HepG2 (cell line): Measurements from ENCODE around the gene RBM28. TPM values are rescaled to one million over a fixed set of nuclear protein-coding genes. Genes with fewer than 3 reads are reported as not detected.

ENCODE experiments used
- ATAC-seq: fragments of 200-7000 bp; cut with Tn5 transposase; 3 replicates; pipeline ENCODE4 v1.9.1; 2020; ENCODE audit warnings: mild to moderate bottlenecking, moderate library complexity
- BruUV-seq: library from RNA; stranded (reverse); fragments of 400-500 nt; replicated peaks from 2 replicates; lab custom pipeline; 2021; lab: Mats Ljungman, UMichigan
- CTCF ChIA-PET: fragments of 300-600 bp; formaldehyde crosslinking; extraction: SDS; loops from one replicate; lab custom pipeline; 2021; ENCODE audit warnings: low total read pairs, inconsistent platforms, low intra/inter-chr PET ratio; lab: Yijun Ruan, JAX
- POLR2A ChIA-PET: fragments of 350-600 bp; sonication (Branson Sonifier 250); formaldehyde crosslinking; loops from one replicate; lab custom pipeline; 2020; ENCODE audit warnings: antibody characterized with exemption, inconsistent platforms; lab: Yijun Ruan, JAX
- DNase-seq: peaks from one replicate; pipeline ENCODE4 v3.0.0-alpha.2; 2015; ENCODE audit warnings: low spot score
- FAIRE-seq: peaks from 3 replicates; lab custom pipeline; 2011; peaks lifted over from hg19 to GRCh38; lab: Jason Lieb, UNC
- H2AFZ ChIP-seq: one replicate; pipeline ENCODE4 v1.6.1; 2011; ENCODE audit warnings: low read length, inconsistent platforms
- H3K27ac ChIP-seq: fragments of 300-600 bp; 3 replicates; pipeline ENCODE4 v1.8.0; 2011; ENCODE audit warnings: mixed run types, mild to moderate bottlenecking, mixed read lengths, low read length, inconsistent platforms; ENCODE audit not compliant: insufficient read depth; ENCODE audit errors: extremely low read length
- H3K27me3 ChIP-seq, 2 experiments: fragments of 200-600 bp in 1 of 2; 2 replicates in 1 of 2; 3 replicates in 1 of 2; pipeline versions ENCODE4 v1.6.0 to v1.8.0; 2011; ENCODE audit warnings: low read length in 2 of 2, mild to moderate bottlenecking in 2 of 2, moderate library complexity in 2 of 2, inconsistent platforms in 1 of 2; ENCODE audit not compliant: insufficient read depth in 2 of 2, control insufficient read depth in 1 of 2
- H3K36me3 ChIP-seq, 2 experiments: fragments of 200-600 bp in 1 of 2; replicated peaks in 1 of 2; 2 replicates in 1 of 2; 3 replicates in 1 of 2; pipeline versions ENCODE4 v1.5.1 to v1.8.0; 2011; ENCODE audit warnings: low read length in 2 of 2, inconsistent platforms in 1 of 2; ENCODE audit not compliant: insufficient read depth in 2 of 2, control insufficient read depth in 1 of 2
- H3K4me1 ChIP-seq: 2 replicates; pipeline ENCODE4 v1.5.1; 2012; ENCODE audit warnings: low read length, inconsistent platforms; ENCODE audit not compliant: insufficient read depth
- H3K4me2 ChIP-seq: 2 replicates; pipeline ENCODE4 v1.6.0; 2011; ENCODE audit warnings: low read depth, low read length, inconsistent platforms
- H3K4me3 ChIP-seq, 3 experiments: fragments of 200-600 bp in 1 of 3; sonication (generic), shearing (Covaris generic) in 1 of 3; replicated peaks in 1 of 3; 2 replicates each; pipeline ENCODE4 v1.5.1; 2011 to 2016; ENCODE audit warnings: low read length in 3 of 3, inconsistent platforms in 2 of 3, low read depth in 2 of 3, mild to moderate bottlenecking in 2 of 3, control low read depth in 1 of 3, mixed read lengths in 1 of 3; ENCODE audit not compliant: insufficient read depth in 1 of 3
- H3K79me2 ChIP-seq: one replicate; pipeline ENCODE4 v1.6.1; 2011; ENCODE audit warnings: low read length, inconsistent platforms; ENCODE audit not compliant: insufficient read depth
- H3K9ac ChIP-seq: 2 replicates; pipeline ENCODE4 v1.6.0; 2011; ENCODE audit warnings: mild to moderate bottlenecking, low read depth, low read length, inconsistent platforms; ENCODE audit not compliant: insufficient read depth
- H3K9me3 ChIP-seq: 2 replicates; pipeline ENCODE4 v1.5.1; 2012; ENCODE audit warnings: mild to moderate bottlenecking, low read length
- H4K20me1 ChIP-seq: 2 replicates; pipeline ENCODE4 v1.6.0; 2011; ENCODE audit warnings: inconsistent platforms, mild to moderate bottlenecking, low read length, moderate library complexity; ENCODE audit not compliant: insufficient read depth
- HIC2 ChIP-seq: sonication (generic); formaldehyde crosslinking; IDR thresholded peaks from 2 replicates; pipeline ENCODE4 v1.9.0; 2022; ENCODE audit warnings: low read depth, missing genetic modification reagents
- MTF1 ChIP-seq: sonication (generic); formaldehyde crosslinking; IDR thresholded peaks from 2 replicates; pipeline ENCODE4 v1.5.0; 2020; ENCODE audit warnings: missing genetic modification reagents
- PAXIP1 ChIP-seq: sonication (generic); formaldehyde crosslinking; conservative IDR thresholded peaks from 2 replicates; pipeline ENCODE4 v1.4.0; 2020; ENCODE audit warnings: mild to moderate bottlenecking, missing genetic modification reagents, moderate library complexity
- SALL1 ChIP-seq: sonication (generic); formaldehyde crosslinking; IDR thresholded peaks from 2 replicates; pipeline ENCODE4 v1.8.0; 2022; ENCODE audit warnings: mild to moderate bottlenecking, missing genetic modification reagents
- SP4 ChIP-seq: sonication (generic); formaldehyde crosslinking; IDR thresholded peaks from 2 replicates; pipeline ENCODE4 v1.8.1; 2023; ENCODE audit warnings: mild to moderate bottlenecking, missing genetic modification reagents
- THAP8 ChIP-seq: sonication (generic); formaldehyde crosslinking; IDR thresholded peaks from 2 replicates; pipeline ENCODE4 v1.5.1; 2020; ENCODE audit warnings: missing genetic modification reagents, mild to moderate bottlenecking, borderline replicate concordance
- ZNF12 ChIP-seq: sonication (generic); formaldehyde crosslinking; IDR thresholded peaks from 2 replicates; pipeline ENCODE4 v1.5.0; 2020; ENCODE audit warnings: missing genetic modification reagents
- ZNF317 ChIP-seq: sonication (generic); formaldehyde crosslinking; IDR thresholded peaks from 2 replicates; pipeline ENCODE4 v1.5.0; 2020; ENCODE audit warnings: mild to moderate bottlenecking, missing genetic modification reagents
- ZNF607 ChIP-seq: sonication (generic); formaldehyde crosslinking; IDR thresholded peaks from 2 replicates; pipeline ENCODE4 v1.5.1; 2020; ENCODE audit warnings: missing genetic modification reagents, mild to moderate bottlenecking, borderline replicate concordance
- WGBS: methylation state at CpG from one replicate; pipeline ENCODE4 v1.1.6; 2017; ENCODE audit warnings: low lambda C conversion rate; 5-methylcytosine and 5-hydroxymethylcytosine counted together
- in situ Hi-C: cut with HindIII; loops from 2 replicates; pipeline ENCODE4 v1.10.0; 2017; ENCODE audit warnings: low pct_unique_long_range_greater_than_20kb; ENCODE audit not compliant: extremely low pct_ligation_motif_present
- intact Hi-C: fragments of 100-400 bp; cut with micrococcal nuclease; formaldehyde crosslinking; loops from one replicate; pipeline ENCODE4 v1.10.0; 2022; ENCODE audit not compliant: unreplicated experiment
- polyA plus RNA-seq, 8 experiments: library from polyadenylated mRNA; depleted of rRNA in 3 of 8; stranded (reverse) in 7 of 8; unstranded in 1 of 8; fragments of >200 nt; fragmentation: Illumina TruSeq in 4 of 8; extraction: Trizol in 4 of 8; gene quantifications; 2 replicates each; pipeline versions ENCODE4 v1.2.1 to v1.2.3, GENCODE V29; 2011 to 2016; ENCODE audit warnings: low read depth in 4 of 8, missing spikeins in 1 of 8, mixed read lengths in 1 of 8; ENCODE audit not compliant: insufficient read depth in 1 of 8
- total RNA-seq, 5 experiments: library from RNA; depleted of rRNA; stranded (reverse); fragments of >200 nt; fragmentation: Illumina TruSeq; extraction: Trizol; gene quantifications; 2 replicates each; pipeline ENCODE4 v1.2.3, GENCODE V29; 2016; ENCODE audit warnings: low read depth in 1 of 5

RBM28 gene
- total and polyA plus RNA-seq, 2 of the 13 experiments (the other 11 are each of a cell fraction or from before 2014, with no cell fraction given): 20.5 to 49.0 TPM

GRCh38 chr7:128274884-128275603, 68.7 kb downstream of the RBM28 start (continued):
- peak; percentile 64; the same call in 1 of the 2 replicates for TF ChIP-seq PAXIP1
- TF ChIP-seq, all 625 proteins: peak for 30

GRCh38 chr7:128274246-128274883, 69.3 kb downstream of the RBM28 start:
- intact Hi-C loops (no loop called here), in situ Hi-C loops (no loop called here)
- Histone ChIP-seq H3K9me3 (no peaks in the 10 kb centered on the region), H2AFZ (no peak overlapping the region), H3K4me2 (peak overlapping the region; percentile 59), H3K27me3 (no peaks in the 10 kb centered on the region), H3K36me3 (no peaks in the 10 kb centered on the region), H3K4me1 (peaks cover 25% of the 10 kb centered on the region), H3K4me3 (no peak overlapping the region; a peak in 1 of 6 replicates), H4K20me1 (no peaks in the 10 kb centered on the region), H3K27ac (peak overlapping the region; percentile 28), H3K9ac (peak overlapping the region; percentile 12; the same call in 1 of the 2 replicates), H3K79me2 (no peaks in the 10 kb centered on the region)
- POLR2A ChIA-PET: interaction anchor here (1.0 kb wide), 1 partner anchor 69 kb away, joined by 4 read pairs; the partner anchor contains the start of gene RBM28
- BruUV-seq: no TSS peak
- 17% methylated on average over 4 of the region's 4 CpGs for WGBS
- no peak for DNase-seq
- no peak for FAIRE-seq
- ATAC-seq: peak; percentile 80
- TF ChIP-seq MTF1 (CRISPR knock-in tag): no peak
- 0 out of 2 replicates have a peak, but pooled peaks have one; percentile 58 for TF ChIP-seq ZNF607 (CRISPR knock-in tag)
- TF ChIP-seq SP4: 0 out of 2 replicates have a peak, but pooled peaks have one; percentile 15
- peak; percentile 76; the same call in 1 of the 2 replicates for TF ChIP-seq HIC2 (CRISPR knock-in tag)
- TF ChIP-seq ZNF12: 0 out of 2 replicates have a peak, but pooled peaks have one; percentile 48
- TF ChIP-seq THAP8 (CRISPR knock-in tag): 0 out of 2 replicates have a peak, but pooled peaks have one; percentile 28
- no peak for TF ChIP-seq ZNF317 (CRISPR knock-in tag)
- peak; percentile 53; the same call in 1 of the 2 replicates for TF ChIP-seq SALL1 (CRISPR knock-in tag)
- CTCF ChIA-PET: no interaction called here
